ENCODE data around the gene KLHL26.

- TF ChIP-seq SIN3A (IDR thresholded peaks at IDR 0.05; ENCODE audit: low read depth) (no peak), POLR2A (IDR thresholded peaks at IDR 0.05; ENCODE audit: borderline replicate concordance, extremely low read depth, insufficient read depth, insufficient read length) (no peak), EZH2phosphoT487 (IDR thresholded peaks at IDR 0.05; ENCODE audit: borderline replicate concordance) (no peak), POLR2AphosphoS5 (IDR thresholded peaks at IDR 0.05; ENCODE audit: low read depth, low read length) (no peak), CTCF (IDR thresholded peaks at IDR 0.05 in 2 of 3, conservative IDR thresholded peaks at IDR 0.05 in 1 of 3; ENCODE audit: borderline replicate concordance in 1 of 3, insufficient read depth in 1 of 3, low read depth in 2 of 3, low read length in 2 of 3) (no peak), EZH2 (IDR thresholded peaks at IDR 0.05) (no peak), ZNF274 (IDR thresholded peaks at IDR 0.05; ENCODE audit: low read depth, low read length) (no peak), CEBPB (IDR thresholded peaks at IDR 0.05; ENCODE audit: low read depth) (no peak), TCF7L2 (IDR thresholded peaks at IDR 0.05; ENCODE audit: borderline replicate concordance, extremely low read depth, insufficient read depth, insufficient read length) (no peak)
Observed at GRCh38 chr19:18608805-18609716, 27.8 kb upstream of the KLHL26 start.

Measured in HCT116 (cell line).